GM08714 (cell line): Measurements from ENCODE around the gene BABAM1.

Experiments used
- H3K4me3 ChIP-seq: fragments of 200-500 bp; sonication (Bioruptor generic); 2 replicates; pipeline ENCODE4 v1.5.1; 2014; ENCODE audit warnings: mild to moderate bottlenecking, low read length, inconsistent platforms
- ZNF274 ChIP-seq: IDR thresholded peaks from 2 replicates; pipeline ENCODE4 v1.6.1; 2012; ENCODE audit warnings: mild to moderate bottlenecking, low read depth, low read length

Gene BABAM1

GRCh38 chr19:17311455-17312188 is 44.4 kb downstream of the BABAM1 start:
- no peak overlapping the region for H3K4me3 ChIP-seq
- no peak for TF ChIP-seq ZNF274

- H3K4me3 ChIP-seq, result no peak overlapping the region
- no peak for TF ChIP-seq ZNF274
These were observed 45.2 kb downstream of the BABAM1 start for GRCh38 chr19:17312189-17313113.

GRCh38 chr19:17314007-17314593 is 46.9 kb downstream of the BABAM1 start:
- H3K4me3 ChIP-seq, result no peak overlapping the region
- no peak for TF ChIP-seq ZNF274

- TF ChIP-seq ZNF274, result no peak
- no peak overlapping the region for H3K4me3 ChIP-seq
These were observed 51.7 kb downstream of the BABAM1 start for GRCh38 chr19:17318966-17319365.

GRCh38 chr19:17319473-17320238 is 52.4 kb downstream of the BABAM1 start:
- no peak for TF ChIP-seq ZNF274
- H3K4me3 ChIP-seq, result no peak overlapping the region

- no peak overlapping the region for H3K4me3 ChIP-seq
- no peak for TF ChIP-seq ZNF274
These were observed 53.2 kb downstream of the BABAM1 start for GRCh38 chr19:17320435-17320834.

- no peak overlapping the region for H3K4me3 ChIP-seq
- TF ChIP-seq ZNF274, result no peak
These were observed 54.6 kb downstream of the BABAM1 start for GRCh38 chr19:17321655-17322489.

GRCh38 chr19:17322854-17323253 is 55.6 kb downstream of the BABAM1 start:
- H3K4me3 ChIP-seq, result no peak overlapping the region
- no peak for TF ChIP-seq ZNF274

GRCh38 chr19:17323300-17323963 is 56.2 kb downstream of the BABAM1 start:
- TF ChIP-seq ZNF274, result no peak
- H3K4me3 ChIP-seq, result no peak overlapping the region

GRCh38 chr19:17323964-17324332 is 56.7 kb downstream of the BABAM1 start:
- no peak for TF ChIP-seq ZNF274
- no peak overlapping the region for H3K4me3 ChIP-seq

- TF ChIP-seq ZNF274, result no peak
- H3K4me3 ChIP-seq, result no peak overlapping the region
These were observed 57.3 kb downstream of the BABAM1 start for GRCh38 chr19:17324357-17325114.

- no peak overlapping the region for H3K4me3 ChIP-seq
- no peak for TF ChIP-seq ZNF274
These were observed 57.9 kb downstream of the BABAM1 start for GRCh38 chr19:17325133-17325532.
